SK-MEL-5 (cell line): ENCODE data around the gene FOXL1. TPM values are rescaled to one million over a fixed set of nuclear protein-coding genes. Genes with fewer than 3 reads are reported as not detected.

Source experiments
- DNase-seq: peaks from one replicate; pipeline ENCODE4 v3.0.0-alpha.2; 2016; ENCODE audit warnings: low read depth, low spot score
- in situ Hi-C: cut with HindIII; loops from 2 replicates; pipeline ENCODE4 v1.10.0; 2016; ENCODE audit warnings: low sequenced_read_pairs, high pct_unique_total_duplicates, low pct_unique_long_range_greater_than_20kb
- total RNA-seq: library from RNA; depleted of rRNA; stranded (reverse); fragments of >200 nt; shearing (Covaris generic); gene quantifications from 2 replicates; pipeline ENCODE4 v1.2.3, GENCODE V29; 2014

FOXL1 gene
- total RNA-seq, 1 experiment from 2014 or later, result not detected

DNA sequence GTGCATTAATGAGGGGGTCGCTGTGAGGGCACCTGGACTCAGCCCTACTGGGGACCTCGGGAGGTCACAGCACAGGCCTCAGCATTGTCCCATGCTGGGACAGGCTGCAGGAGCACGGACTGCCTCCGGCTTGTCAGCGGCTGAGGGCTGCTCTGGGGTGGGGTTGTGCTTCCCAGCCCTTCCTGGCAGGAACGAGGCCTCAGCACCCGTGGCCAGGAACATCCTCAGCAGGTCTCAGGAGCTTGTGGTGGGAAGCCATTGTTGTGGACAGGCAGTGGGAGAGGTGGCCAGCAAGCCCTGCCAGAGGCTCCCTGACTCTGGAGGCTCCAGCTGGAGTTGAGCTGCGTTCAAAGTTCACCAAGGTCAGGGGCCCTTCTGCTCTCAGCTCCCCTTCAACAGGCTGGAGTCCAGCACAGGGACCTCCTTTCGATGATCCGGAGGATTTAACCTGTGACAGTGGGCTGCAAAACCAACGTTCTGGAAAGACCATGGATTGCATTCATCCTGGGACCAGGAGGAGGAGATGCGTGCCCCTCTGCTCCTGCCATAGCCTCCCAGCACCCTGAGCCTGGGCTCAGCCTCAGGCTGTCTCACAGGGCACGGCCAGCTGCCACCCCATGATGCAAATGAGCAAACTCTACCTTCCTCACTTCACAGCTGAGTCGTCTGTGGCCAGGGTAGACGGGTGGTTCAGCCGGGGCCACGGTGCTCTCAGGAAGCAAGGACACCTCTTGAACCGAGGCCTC lies 32.6 kb downstream of the FOXL1 start:
- in situ Hi-C loops, result no loop called here
- DNase-seq, result no peak

DNA sequence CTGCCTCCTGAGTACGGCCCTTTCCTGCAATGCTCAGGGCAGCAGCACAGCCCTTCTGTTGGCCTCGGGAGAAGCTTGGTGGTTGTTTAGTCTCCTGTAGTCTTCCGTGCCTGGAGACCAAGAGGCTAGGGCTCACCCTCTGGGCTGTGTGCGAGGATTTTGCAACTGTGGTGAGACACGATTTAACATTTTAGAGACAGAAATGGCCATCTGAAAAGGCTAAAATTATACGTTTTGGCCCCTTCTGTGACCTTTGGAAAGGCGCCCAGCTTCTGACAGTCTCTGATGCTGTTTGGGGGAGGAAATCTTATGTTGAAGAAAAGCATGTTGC lies 33.1 kb downstream of the FOXL1 start:
- in situ Hi-C loops, result no loop called here
- no peak for DNase-seq

GRCh38 chr16:86611941-86612340 lies 33.6 kb downstream of the FOXL1 start:
- no peak for DNase-seq
- in situ Hi-C loops, result no loop called here

- in situ Hi-C loops, result no loop called here
- no peak for DNase-seq
Measured at GRCh38 chr16:86614699-86615098, 36.4 kb downstream of the FOXL1 start.

GRCh38 chr16:86616906-86617305 lies 38.6 kb downstream of the FOXL1 start:
- no peak for DNase-seq
- in situ Hi-C loops, result no loop called here

DNA sequence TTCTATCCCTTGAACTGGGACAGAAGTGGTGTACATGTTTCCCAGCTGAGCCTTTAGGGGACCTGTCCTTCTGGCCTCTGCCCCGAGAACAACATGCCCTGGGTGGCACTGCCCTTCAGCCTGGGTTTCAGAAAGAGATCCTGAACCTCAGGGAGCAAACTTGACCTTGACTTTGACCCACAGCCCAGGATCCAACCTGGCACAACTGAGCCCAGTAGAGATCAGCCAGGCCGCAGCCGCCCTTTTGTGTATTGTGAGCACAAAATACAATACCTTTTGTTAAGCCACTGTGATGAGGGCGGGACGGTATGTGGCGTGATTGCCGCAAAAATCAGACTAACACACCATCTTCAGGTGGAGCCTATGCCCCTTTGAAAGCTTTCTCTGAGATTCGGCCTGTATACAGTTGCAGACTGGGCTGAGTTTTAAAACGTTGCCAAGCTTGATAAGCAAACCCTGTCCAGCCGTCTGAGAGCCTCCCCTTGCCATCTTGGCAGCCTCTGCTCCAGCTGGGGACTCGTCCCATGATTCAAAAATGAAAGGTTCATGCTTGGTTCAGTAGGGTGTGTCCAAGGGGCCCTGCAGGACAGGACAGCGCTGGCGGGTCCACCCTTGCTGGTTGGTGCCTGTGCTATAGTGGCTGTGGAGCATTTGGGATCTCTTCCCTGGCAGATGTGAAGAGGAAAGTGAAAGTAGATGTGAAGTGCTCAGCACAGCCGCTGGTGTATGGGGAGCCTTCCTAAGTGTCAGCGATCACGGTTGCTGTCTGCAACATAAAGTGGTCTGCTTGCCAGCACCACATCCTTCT lies 40.3 kb downstream of the FOXL1 start:
- no peak for DNase-seq
- in situ Hi-C loops, result no loop called here

DNA sequence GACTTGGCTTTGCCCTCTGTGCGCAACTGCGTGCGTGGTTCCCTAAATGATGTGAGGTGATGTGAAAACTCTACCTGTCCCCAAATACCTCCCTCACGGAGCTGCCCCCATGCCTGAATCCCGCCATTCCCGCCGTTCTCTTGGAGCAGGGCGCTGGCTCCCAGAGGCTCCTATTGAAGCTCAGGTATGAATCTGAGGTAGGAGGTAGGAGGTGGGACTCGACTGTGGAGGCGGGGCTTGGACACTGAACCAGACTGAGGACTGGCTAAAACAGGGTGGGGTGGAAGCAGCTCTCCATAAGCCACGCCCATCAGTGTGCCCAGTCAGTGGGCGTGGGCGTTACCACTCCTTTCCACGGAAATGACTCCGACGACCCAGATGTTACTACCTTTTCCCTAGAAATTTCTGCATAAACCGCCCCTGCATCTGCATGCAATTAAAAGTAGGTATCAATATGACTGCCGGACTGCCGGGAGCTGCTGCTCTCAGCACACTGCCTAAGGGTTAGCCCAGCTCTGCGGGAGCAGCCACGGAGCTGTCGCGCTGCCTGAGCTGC lies 41.0 kb downstream of the FOXL1 start:
- DNase-seq, result peak; percentile 3
- in situ Hi-C loops, result no loop called here

- DNase-seq, result no peak
- in situ Hi-C loops, result no loop called here
Measured at GRCh38 chr16:86620184-86620583, 41.8 kb downstream of the FOXL1 start.

DNA sequence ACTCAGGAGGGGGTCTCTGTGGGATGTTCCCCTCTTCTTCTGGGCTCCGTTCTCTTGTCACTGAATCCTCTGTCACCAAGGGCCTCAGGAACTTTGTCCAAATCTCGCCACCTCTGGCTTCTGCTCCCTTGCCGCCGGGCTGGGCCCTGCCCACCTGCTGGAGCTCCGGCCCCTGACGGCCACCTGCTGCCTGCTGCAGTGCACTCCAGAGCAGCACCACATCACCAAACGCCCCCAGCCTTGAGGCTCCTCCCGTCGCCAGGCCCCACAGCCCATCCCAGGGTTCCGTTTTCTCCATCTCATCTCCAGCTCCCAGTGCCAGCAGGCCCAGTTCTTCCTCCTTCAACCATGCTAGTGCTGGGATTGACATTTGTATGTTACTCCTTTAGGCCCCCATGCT lies 43.6 kb downstream of the FOXL1 start:
- in situ Hi-C loops, result no loop called here
- DNase-seq, result no peak

DNA sequence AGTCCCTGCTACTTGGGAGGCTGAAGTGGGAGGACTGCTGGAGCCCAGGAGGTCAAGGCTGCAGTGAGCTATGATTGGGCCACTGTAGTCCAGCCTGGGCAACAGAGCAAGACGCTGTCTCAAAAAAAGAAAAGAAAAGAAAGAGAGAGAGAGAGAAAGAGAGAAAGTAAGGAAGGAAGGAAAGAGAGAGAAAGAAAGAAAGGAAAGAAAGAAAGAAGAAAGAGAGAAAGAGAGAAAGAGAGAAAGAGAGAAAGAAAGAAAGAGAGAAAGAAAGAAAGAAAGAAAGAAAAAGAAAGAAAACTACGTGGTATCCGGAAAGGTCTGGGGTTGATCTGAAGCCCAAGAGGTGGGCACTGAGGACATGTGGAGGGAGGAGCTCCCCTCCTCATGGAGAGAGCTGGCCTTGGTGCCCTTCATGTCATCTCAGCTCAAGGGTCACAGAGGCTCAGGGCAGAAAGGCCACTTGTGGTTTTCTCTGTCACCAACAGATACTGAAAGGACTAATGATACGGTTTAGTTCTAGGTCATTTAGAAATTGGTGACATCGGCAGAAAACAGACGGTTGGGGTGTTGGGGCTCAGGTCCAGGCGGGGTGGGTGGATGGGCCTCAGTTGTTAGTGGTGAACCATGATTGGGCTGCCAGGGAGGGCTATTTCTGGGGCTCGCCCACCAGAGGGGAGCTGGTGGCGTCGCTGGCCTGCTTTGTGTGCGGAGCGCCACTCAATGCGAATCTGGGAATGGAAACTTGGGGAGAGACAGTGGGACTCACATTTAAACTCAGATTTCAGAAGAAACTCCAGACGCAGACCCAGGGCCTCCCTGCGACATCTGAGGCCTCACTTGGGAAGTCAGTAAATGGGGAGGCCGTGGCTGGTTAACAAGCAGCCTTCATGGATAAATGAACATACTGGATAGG lies 44.6 kb downstream of the FOXL1 start:
- no peak for DNase-seq
- in situ Hi-C loops, result no loop called here

- in situ Hi-C loops, result no loop called here
- DNase-seq, result no peak
Measured at GRCh38 chr16:86625029-86625428, 46.7 kb downstream of the FOXL1 start.

GRCh38 chr16:86625821-86626220 lies 47.5 kb downstream of the FOXL1 start:
- DNase-seq, result no peak
- in situ Hi-C loops, result no loop called here

DNA sequence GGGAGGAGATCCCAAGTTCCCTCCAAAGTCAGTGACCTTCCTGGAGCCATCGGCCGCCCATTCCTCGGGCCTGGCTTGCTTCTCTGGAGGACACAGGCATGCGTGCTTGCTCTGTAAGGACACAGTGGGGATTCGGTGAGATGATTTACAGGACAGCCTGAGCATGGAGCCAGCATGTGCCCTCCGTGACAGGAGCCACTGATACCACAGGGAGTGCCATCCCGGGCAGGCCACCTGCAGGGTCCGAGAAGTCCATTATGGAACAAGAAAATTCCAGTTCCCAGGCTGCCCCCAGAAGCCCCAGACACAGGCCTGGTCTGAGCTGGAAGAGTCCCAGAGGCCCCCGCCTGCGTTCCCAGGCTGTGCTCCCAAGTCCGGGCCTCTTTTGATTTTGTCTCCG lies 47.9 kb downstream of the FOXL1 start:
- DNase-seq, result no peak
- in situ Hi-C loops, result no loop called here

- DNase-seq, result no peak
- in situ Hi-C loops, result no loop called here
Measured at GRCh38 chr16:86626966-86627365, 48.6 kb downstream of the FOXL1 start.

DNA sequence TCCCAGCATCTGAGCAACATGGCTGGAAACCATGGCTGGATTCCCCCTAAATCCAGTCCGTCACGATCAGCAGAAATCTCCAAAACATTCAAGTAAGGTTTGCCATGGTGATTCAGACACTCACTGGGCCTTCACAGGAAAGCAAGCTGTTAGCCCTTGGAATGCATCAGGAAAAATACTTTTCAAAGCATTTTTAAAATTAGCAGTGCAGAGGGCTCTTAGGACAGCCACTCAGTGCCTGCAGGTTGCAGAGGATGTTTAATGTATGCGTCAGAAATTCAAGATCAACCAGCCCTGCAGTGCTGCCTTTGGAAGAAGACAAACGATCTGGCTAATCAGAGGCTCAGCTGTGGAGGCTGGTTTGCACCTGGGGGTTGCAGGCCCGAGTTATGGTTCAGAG lies 50.3 kb downstream of the FOXL1 start:
- DNase-seq, result no peak
- in situ Hi-C loops, result no loop called here

GRCh38 chr16:86630471-86630870 lies 52.1 kb downstream of the FOXL1 start:
- DNase-seq, result no peak

GRCh38 chr16:86631444-86631843 lies 53.1 kb downstream of the FOXL1 start:
- in situ Hi-C loops, result no loop called here
- no peak for DNase-seq

More at GRCh38 chr16:86630471-86630870, 52.1 kb downstream of the FOXL1 start:
- in situ Hi-C loops, result no loop called here
